HG02798 (cell line): ENCODE data around the gene HAGHL.
A peak's percentile ranks its signal among the peaks of the same experiment; 100 is the strongest.

Experiments used
- ATAC-seq: cut with Tn5 transposase; IDR thresholded peaks from one replicate; pipeline ENCODE4 v1.9.1; 2021; ENCODE audit warnings: mild to moderate bottlenecking; ENCODE audit not compliant: unreplicated experiment, poor library complexity

The HAGHL gene

GRCh38 chr16:726438-727290, at the start of gene HAGHL, which contains the start of gene CCDC78:
HAGHL (plus strand) TSS chr16:727106; CDS start chr16:727510, 404 bp downstream.
CCDC78 (minus strand) TSS chr16:726443; CDS start chr16:726367, 76 bp downstream.
- ATAC-seq = peak; percentile 44

GRCh38 chr16:677316-678190, 49.4 kb upstream of the HAGHL start:
- ATAC-seq = no peak

- ATAC-seq = no peak
Measured at GRCh38 chr16:678209-678857, 48.6 kb upstream of the HAGHL start.

GRCh38 chr16:678858-679813, 47.8 kb upstream of the HAGHL start:
- ATAC-seq = no peak

- peak; percentile 46 for ATAC-seq
Measured at GRCh38 chr16:679814-680624, 46.9 kb upstream of the HAGHL start, which contains the start of gene STUB1. STUB1 (plus strand) TSS chr16:680410; CDS start chr16:680526, 116 bp downstream.

GRCh38 chr16:680625-680945, 46.3 kb upstream of the HAGHL start:
- no peak for ATAC-seq

- no peak for ATAC-seq
Measured at GRCh38 chr16:680967-681745, 45.8 kb upstream of the HAGHL start.

GRCh38 chr16:681746-682427, 45.0 kb upstream of the HAGHL start:
- no peak for ATAC-seq

GRCh38 chr16:682493-683395, 44.2 kb upstream of the HAGHL start:
- ATAC-seq = no peak

GRCh38 chr16:683396-684070, 43.4 kb upstream of the HAGHL start:
- ATAC-seq = no peak

- ATAC-seq = peak; percentile 75
Measured at GRCh38 chr16:684071-684794, 42.7 kb upstream of the HAGHL start, which contains the start of gene JMJD8. JMJD8 (minus strand) TSS chr16:684334; CDS start chr16:684319, 15 bp downstream.

- no peak for ATAC-seq
Measured at GRCh38 chr16:684961-685696, 41.8 kb upstream of the HAGHL start.

GRCh38 chr16:685967-686366, 40.9 kb upstream of the HAGHL start:
- ATAC-seq = no peak

- no peak for ATAC-seq
Measured at GRCh38 chr16:686459-687260, 40.2 kb upstream of the HAGHL start.
